GM19023 (cell line): ENCODE measurements around the gene PPIL1.
"Not testable (repeated sequence)": the region's sequence is repeated elsewhere in the genome, so short reads cannot be mapped to it uniquely, and the experiment has no call there.

Experiments
- ATAC-seq: cut with Tn5 transposase; IDR thresholded peaks from one replicate; pipeline ENCODE4 v1.9.1; 2021; ENCODE audit warnings: mild to moderate bottlenecking, moderate library complexity; ENCODE audit not compliant: unreplicated experiment

Gene PPIL1

GRCh38 chr6:36817847-36818246 is 56.8 kb downstream of the PPIL1 start:
- no peak for ATAC-seq

DNA sequence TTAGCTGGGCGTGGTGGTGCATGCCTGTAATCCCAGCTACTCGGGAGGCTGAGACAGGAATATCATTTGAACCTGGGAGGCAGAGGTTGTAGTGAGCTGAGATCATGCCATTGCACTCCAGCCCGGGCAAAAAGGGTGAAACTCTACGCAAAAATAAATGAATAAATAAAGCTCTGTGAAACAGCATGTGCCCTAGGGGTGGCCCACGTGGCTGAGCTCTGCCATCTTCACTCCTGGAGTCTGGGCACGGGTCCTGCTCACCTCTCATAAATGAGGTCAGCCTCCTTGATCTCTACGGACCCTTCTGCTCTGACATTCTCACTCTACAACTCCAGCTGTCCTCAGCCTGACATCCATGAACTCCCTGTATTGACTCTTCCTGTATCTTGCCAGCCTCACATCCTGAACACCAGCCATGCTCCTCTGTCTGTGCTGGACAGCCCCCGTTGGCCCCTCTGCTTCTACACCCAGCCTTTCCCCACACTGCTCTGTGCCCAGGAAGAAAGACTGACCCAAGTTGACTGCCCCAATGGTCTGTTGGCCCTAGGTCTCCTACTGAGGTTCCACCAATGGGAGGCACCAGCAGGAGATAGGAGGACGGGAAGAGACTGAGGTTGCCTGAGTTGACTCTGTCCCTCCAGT is 57.3 kb downstream of the PPIL1 start:
- no peak for ATAC-seq

DNA sequence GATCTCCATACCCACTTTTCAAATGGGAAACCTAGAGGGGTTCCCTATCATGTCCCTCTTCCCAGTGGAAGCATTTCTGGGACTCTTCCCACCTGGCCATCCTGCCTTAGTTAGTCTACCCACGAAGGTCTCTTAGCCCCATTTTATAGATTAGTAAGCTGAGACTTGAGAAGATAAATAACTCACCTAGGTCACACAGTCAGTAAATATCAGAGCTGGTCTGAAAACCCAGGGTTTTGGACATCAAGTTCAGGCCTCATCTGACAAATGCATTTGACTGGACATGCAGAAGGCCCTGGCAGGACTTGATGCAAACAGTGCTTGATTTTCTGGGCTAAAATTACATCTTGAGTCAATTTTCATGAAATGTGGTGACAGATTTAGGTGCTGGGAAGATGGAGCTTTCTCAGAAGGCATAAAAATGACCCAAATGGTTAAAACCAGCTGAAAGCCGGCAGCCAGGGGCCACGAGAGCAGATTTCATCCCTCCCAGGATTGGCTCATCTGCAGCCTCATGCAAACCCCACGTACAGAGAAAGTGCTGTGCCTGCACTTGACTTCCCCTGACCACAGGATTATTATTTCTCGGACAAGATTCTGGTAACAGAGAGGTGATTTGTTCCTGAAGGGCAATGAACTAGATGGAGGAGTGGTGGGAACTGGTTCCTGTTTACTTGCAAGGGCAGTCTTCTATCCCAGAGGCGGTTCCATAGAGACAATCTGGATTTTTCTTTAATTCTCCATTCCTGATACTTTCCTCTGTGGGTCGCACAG is 58.5 kb downstream of the PPIL1 start:
- ATAC-seq, result no peak

- no peak for ATAC-seq
These were observed 60.4 kb downstream of the PPIL1 start for GRCh38 chr6:36814249-36814648.

DNA sequence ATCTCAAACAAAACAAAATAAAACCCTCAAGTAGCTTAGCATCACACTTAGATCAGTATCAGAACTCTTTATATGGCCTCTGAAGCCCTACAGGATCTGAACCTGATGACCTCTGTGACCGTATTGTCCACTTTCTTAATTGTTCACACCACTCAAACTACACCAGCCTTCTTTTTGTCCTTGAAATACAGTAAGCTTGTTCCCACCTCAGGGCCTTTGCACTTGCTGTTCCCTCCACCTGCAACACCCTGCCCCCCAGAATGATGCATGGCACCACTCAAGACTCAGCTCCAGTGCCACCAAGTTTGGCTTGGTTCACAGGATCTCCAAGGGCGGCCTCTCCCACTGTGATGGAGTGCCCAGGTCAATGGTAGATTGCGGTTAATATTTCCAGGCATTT is 61.1 kb downstream of the PPIL1 start:
- ATAC-seq, result no peak

DNA sequence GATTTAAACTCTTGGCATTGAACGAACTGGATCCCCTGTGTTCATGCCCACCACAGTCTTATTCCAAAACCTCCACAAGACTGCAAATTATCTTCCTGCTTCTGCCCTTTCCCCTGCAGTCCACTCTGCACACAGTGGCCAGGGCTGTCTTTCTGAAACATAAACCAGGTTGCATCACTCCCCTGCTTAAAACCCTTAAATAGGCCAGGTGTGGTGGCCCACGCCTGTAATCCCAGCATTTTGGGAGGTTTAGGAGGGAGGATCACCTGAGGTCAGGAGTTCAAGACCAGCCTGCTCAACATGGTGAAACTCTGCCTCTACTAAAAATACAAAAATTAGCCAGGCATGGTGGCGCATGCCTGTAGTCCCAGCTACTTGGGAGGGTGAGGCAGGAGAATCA is 61.6 kb downstream of the PPIL1 start:
- ATAC-seq, result not testable (repeated sequence)

GRCh38 chr6:36809941-36810803 is 64.4 kb downstream of the PPIL1 start:
- no peak for ATAC-seq

DNA sequence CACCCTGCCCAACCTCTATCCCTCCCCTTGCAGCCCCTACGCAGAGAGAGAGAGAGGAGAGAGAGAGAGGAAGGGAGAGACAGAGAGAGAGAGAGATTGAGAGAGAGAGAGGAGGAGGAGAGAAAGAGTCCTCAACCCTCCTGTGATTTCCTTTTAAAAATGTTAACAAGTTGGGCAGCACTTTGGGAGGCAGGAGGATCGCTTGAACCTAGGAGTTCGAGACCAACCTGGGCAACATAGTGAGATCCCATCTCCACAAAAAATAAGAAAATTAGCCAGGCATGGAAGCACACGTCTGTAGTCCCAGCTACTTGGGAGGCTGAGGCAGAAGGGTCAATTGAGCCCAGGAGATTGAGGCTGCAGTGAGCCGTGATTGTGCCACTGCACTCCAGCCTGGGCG is 65.4 kb downstream of the PPIL1 start:
- ATAC-seq, result no peak

- ATAC-seq, result no peak
These were observed 66.0 kb downstream of the PPIL1 start for GRCh38 chr6:36808634-36809033.

DNA sequence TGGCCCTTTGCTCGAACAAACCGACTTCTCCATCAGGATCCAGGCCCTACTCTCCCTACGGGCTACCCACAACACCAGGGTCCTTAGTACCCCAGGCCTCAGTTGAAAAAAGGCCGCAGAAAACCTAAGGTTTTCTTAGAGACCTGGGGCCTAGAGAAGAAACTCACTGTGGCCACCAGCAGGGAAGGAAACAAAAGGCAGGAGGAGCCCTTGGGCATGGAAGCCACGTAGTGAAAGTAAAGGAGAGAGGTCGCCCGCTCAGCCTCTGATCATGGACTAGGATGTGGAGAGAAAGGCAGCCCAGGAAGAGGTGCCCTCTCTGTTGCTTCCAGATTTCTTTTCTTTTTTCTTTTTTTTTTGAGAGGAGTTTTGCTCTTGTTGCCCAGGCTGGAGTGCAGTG is 66.9 kb downstream of the PPIL1 start:
- no peak for ATAC-seq

DNA sequence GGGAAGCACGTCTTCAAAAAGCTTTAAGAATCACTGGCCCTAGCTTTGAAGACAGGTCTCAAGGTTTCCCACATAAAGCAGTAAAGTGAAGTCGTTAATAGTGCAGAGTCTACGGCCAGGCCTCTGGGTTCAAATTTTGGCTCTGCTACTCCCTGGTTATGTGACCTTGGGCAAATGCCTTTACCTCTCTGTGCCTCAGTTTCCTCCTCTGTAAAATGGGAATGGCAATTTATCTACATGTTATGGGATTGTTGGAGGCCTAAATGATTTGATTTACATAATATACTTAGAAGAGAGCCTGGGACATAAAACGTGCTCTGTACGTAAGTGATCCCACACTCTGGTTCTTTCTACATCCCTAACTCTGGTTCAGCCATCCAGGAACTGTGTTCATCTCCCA is 67.5 kb downstream of the PPIL1 start:
- ATAC-seq, result no peak

DNA sequence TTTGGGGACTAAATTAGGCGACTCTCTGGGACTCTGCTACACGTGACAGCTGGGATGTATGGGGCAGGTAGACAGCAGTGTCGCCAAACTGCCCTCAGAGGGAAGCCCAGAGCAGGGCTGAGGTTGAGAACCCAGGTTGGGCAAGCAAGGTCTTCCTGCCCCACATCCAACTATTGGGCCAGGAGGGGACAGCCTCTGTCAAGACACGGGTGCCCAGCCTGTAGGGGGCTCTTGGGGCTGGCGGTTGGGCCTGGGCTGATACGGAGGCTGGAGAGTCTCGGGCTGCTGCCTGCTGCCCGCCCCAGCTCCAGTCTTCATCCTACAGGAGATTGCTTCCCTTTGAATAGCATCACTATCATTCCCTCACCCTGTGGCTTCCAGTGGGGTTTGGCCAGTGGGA is 68.7 kb downstream of the PPIL1 start:
- ATAC-seq, result no peak

- no peak for ATAC-seq
These were observed 69.4 kb downstream of the PPIL1 start for GRCh38 chr6:36805096-36805797.
